ENCODE results near the gene TMED1. TPM values are rescaled to one million over a fixed set of nuclear protein-coding genes. Genes with fewer than 3 reads are reported as not detected.
"Not testable (repeated sequence)": the region's sequence is repeated elsewhere in the genome, so short reads cannot be mapped to it uniquely, and the experiment has no call there.

TMED1 gene
- total and polyA plus RNA-seq, 2 of the 8 experiments (the other 6 are each of a cell fraction or from before 2014, with no cell fraction given) = 26.9 to 31.9 TPM

DNA sequence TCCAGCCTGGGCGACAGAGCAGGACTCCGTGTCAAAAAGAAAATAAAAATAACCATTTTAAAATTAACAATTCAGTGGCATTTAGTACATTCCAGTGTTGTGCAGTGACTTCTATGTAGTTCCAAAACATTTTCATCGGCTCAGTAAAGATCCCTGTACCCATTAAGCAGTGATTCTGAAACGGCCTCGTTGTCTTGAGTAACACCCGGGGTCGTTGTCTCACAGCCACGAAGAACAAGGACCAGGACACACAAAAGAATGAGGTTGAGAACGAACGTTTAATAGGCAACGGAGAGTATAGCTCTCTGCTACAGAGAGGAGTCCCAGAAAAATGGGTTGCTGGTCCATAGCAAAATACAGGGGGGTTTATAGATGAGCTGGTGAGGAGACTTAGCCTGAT, 2.4 kb upstream of the TMED1 start (continued):
- no peak for TF ChIP-seq PHF8 (conservative IDR thresholded peaks at IDR 0.05; ENCODE audit: low read depth, low read length)

DNA sequence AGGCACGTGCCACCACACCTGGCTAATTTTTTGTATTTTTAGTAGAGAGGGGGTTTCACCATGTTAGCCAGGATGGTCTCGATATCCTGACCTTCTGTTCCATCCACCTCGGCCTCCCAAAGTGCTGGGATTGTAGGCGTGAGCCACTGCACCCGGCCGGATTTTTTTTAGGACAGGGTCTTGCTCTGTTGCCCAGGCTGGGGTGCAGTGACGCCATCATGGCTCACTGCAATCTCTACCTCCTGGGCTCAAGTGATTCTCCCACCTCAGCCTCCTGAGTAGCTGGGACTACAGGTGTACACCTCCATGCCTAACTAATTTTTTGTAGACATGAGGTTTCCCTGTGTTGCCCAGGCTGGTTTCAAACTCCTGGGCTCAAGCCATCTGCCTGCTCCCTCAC, 1.6 kb upstream of the TMED1 start:
- H4K8ac ChIP-seq (ENCODE audit: extremely low read depth, insufficient read depth, low read length); H2BK15ac ChIP-seq (ENCODE audit: low read length); H2BK120ac ChIP-seq (replicated peaks; ENCODE audit: low read depth, low read length); FAIRE-seq; H3K4ac ChIP-seq (replicated peaks; ENCODE audit: insufficient read length, low read depth, low read length); H2BK12ac ChIP-seq (ENCODE audit: low read depth, low read length); H3K56ac ChIP-seq (replicated peaks; ENCODE audit: insufficient read length, low read depth, low read length); H4K91ac ChIP-seq (replicated peaks; ENCODE audit: insufficient read length, low read length); H3K18ac ChIP-seq (ENCODE audit: extremely low read depth, low read length); H3K23me2 ChIP-seq (ENCODE audit: low read depth, low read length); H3K79me2 ChIP-seq (ENCODE audit: control insufficient read depth in 1 of 2, insufficient read depth in 2 of 2, low read length in 2 of 2); H2BK20ac ChIP-seq (ENCODE audit: low read length); H3K23ac ChIP-seq (ENCODE audit: insufficient read length); H3K4me2 ChIP-seq (ENCODE audit: insufficient read depth in 1 of 2, low read depth in 2 of 2, low read length in 2 of 2); H3K14ac ChIP-seq (ENCODE audit: insufficient read length); H3K79me1 ChIP-seq (ENCODE audit: low read depth, low read length); H3K27me3 ChIP-seq (replicated peaks in 1 of 4; ENCODE audit: control insufficient read depth in 3 of 4, extremely low read depth in 1 of 4, insufficient read depth in 3 of 4, low read length in 3 of 4); H3K9me3 ChIP-seq (ENCODE audit: insufficient read depth in 2 of 2, low read depth in 1 of 2, low read length in 1 of 2); H2AFZ ChIP-seq (ENCODE audit: low read length); H2BK5ac ChIP-seq (ENCODE audit: low read depth, low read length); H3K4me3 ChIP-seq (ENCODE audit: extremely low read depth in 1 of 4, insufficient read depth in 2 of 4, low read depth in 3 of 4, low read length in 4 of 4); DNase-seq (ENCODE audit: low read depth in 1 of 2, low spot score in 2 of 2); H3K9ac ChIP-seq (replicated peaks in 1 of 4; ENCODE audit: extremely low read depth in 1 of 4, low read depth in 3 of 4, low read length in 3 of 4); H4K20me1 ChIP-seq (replicated peaks in 1 of 2; ENCODE audit: control insufficient read depth in 1 of 2, insufficient read depth in 2 of 2, low read length in 2 of 2); H3K27ac ChIP-seq (ENCODE audit: low read depth, low read length); H2AK5ac ChIP-seq (ENCODE audit: low read depth, low read length); H4K5ac ChIP-seq (ENCODE audit: insufficient read length, low read depth, low read length); H3K4me1 ChIP-seq (replicated peaks in 1 of 4; ENCODE audit: control insufficient read depth in 3 of 4, insufficient read depth in 4 of 4, low read length in 3 of 4): not testable (repeated sequence)
- CTCF ChIA-PET (ENCODE audit: partially characterized antibody) = interaction anchor here (1.0 to 7.1 kb wide), 4 partner anchors 14 to 27 kb away, joined by 3 to 77 read pairs (median 8); no protein-coding TSS in a partner anchor
- peaks cover 0 to 15% (median 3%) of the 10 kb centered on the region in 4 experiments; a peak in 5 of 8 replicates for H3K36me3 ChIP-seq (ENCODE audit: control insufficient read depth in 2 of 4, insufficient read depth in 4 of 4, low read length in 3 of 4)
- POLR2A ChIA-PET (ENCODE audit: partially characterized antibody) = interaction anchor here (0.8 kb wide), 1 partner anchor 17 kb away, joined by 4 read pairs; no protein-coding TSS in a partner anchor
- 93% methylated on average over 7 of the region's 7 CpGs; no CpG with 5 or more reads in 1 of the 2 experiments for WGBS, 2 experiments (ENCODE audit: extremely low coverage in 1 of 2, insufficient coverage in 1 of 2, insufficient read length in 1 of 2, insufficient replicate concordance in 2 of 2, low coverage in 1 of 2, low lambda C conversion rate in 2 of 2, missing lambda C conversion rate in 1 of 2)
